ENCODE data around the gene LRRC3B.
"Not testable (repeated sequence)": the region's sequence is repeated elsewhere in the genome, so short reads cannot be mapped to it uniquely, and the experiment has no call there.

LRRC3B gene

DNA sequence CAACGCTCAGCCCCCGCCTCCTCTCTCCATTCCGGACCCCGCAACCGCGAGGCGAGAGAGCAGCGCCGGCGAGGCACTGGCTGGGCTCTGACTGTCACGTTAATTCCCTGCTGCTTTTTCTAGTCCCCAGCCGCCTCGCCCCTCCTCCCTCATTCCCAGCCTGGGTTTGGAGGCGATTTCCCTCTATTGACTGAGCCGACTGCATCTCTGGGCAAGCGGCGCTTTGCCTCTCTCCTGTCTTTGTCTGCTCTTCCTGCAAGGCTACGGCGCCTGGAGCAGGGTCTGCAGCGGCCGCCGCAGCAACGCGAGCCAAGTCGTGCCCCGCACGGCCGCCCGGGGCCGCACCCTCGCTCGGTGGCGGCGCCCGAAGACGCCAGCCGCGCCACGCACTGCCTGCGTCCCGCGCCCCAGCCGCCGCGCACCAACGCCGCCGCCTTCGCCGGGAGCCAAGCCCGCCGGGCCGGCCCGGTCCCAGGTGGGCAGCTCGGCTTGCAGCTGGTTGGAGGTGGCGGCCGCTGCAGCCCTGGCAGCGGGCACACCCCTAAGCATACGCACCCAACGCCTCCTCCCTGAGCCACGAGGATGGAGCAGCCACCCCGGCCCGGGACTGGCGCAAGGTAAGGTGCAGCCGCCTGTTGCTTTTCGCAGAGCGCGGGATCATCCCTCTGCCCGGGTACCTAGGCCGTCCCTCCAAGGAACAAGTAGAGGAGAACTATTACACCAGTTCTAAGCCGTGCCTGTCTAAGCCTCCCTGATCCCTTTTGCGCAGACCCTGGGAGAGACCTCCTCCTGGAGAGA, at the start of gene LRRC3B:
LRRC3B (plus strand) TSS at position 152 of the 798 bp plus-strand sequence. CDS start 86,901 bp downstream, outside the sequence.
- peak; percentile 69 for DNase-seq

DNA sequence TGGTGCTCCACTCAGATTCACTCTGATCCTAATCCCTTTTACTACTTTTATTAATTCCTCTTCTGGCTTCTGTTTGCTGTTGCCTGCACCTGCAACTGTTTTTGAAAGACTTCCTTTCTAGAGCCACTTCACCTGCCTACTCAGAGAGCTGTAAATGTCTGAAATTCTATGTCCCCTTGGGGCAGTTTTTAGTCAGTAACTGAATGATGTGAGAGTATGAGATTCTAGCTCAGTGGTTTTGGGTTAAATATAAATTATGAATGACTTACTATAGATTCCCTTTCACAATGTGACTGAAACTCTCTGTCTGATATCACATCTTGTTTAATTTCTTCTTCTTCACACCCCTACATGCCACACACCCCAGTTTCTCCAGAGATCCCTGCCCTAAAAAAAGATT, 47.8 kb upstream of the LRRC3B start:
- DNase-seq: no peak

DNA sequence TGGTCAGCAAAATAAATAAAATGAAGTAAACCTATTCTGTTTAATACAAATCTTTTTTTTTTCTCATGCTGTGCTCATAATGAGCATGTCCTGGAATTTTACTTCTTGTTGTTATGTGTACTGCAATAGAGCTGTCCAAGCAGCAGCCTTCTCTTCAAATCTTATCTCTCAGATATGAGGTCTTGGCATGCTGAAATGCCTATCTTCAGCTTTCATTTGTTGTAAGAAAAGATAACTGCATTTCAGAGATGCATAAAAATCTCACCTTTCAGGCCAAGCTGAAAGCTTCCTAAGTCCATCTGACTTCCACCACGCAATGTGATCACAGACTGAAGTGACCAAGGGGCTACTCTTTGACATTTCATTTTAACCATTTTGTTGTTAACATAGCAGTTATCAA, 43.5 kb upstream of the LRRC3B start:
- DNase-seq: no peak

GRCh38 chr3:26587571-26587970, 35.0 kb upstream of the LRRC3B start:
- DNase-seq: no peak

DNA sequence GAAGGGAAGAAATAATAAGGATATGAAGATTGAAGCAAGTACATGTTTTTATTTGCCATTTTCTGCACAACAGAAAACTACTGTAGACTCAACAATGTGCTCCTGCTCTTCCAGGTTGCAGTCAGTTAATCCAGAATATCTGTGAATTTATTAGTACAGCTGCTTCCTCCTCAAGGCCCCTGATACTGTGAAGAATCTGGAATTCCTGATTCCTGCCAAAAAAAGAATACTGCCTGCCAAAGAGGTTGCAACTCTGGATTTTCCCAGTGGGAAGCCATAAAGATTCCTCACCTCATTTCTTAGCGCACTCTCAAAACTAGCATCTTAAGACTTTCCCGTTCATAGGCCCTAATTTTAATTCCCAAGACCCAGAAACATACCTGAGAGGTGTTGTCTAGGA, 33.6 kb upstream of the LRRC3B start:
- no peak for DNase-seq

- no peak for DNase-seq
Measured at GRCh38 chr3:26589678-26590077, 32.9 kb upstream of the LRRC3B start.

DNA sequence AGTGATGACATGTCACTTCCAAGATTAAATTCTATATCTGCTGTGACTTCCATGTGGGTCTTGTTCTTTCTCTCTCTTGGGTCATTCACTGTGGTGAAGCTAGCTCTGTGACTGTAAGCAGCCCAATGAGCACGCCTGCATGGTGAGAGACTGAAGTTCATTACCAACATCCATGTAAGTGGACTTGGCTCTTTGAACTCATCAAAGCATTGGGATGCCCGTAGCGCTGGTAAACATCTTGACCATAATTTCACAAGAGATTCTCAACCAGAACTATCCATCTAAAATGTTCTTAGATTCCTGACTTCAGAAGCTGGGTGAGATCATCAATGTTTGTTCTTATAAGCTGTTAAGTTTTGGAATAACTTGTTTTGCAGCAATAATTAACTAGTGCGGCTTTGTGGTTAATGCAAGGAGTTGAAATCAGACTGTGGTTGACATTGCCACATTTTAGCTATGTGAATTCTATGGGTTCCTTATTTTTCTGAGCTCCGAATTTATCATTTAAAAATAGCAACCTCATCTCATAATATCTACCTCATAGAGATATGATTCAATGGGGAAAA, 31.6 kb upstream of the LRRC3B start:
- no peak for DNase-seq

DNA sequence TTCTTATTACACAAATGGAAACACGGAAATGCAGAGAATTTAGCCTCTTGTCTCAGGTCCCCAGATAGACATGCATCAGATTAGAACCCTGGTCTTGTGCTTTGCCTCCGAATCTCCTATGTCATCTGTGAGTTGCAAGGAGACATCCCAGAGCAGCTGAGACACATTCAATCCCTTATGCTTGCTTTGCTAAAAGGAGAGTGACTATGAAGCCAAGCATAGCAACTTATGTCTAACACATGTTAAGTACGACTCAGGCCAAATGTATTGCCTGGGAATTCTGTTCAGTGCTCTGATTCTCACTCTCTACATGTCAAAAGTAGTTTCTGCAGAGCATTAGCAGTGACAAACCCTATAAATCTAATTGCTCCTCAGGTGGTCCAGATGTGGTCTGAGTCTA, 30.6 kb upstream of the LRRC3B start:
- peak; percentile 48 for DNase-seq

GRCh38 chr3:26592451-26592850, 30.1 kb upstream of the LRRC3B start:
- DNase-seq: no peak

- DNase-seq: no peak
Measured at GRCh38 chr3:26596335-26596734, 26.2 kb upstream of the LRRC3B start.

- DNase-seq: not testable (repeated sequence)
Measured at GRCh38 chr3:26603311-26603710, 19.3 kb upstream of the LRRC3B start.

GRCh38 chr3:26603771-26604170, 18.8 kb upstream of the LRRC3B start:
- DNase-seq: not testable (repeated sequence)

GRCh38 chr3:26614006-26614685, 8.4 kb upstream of the LRRC3B start:
- DNase-seq: peak; percentile 29

DNA sequence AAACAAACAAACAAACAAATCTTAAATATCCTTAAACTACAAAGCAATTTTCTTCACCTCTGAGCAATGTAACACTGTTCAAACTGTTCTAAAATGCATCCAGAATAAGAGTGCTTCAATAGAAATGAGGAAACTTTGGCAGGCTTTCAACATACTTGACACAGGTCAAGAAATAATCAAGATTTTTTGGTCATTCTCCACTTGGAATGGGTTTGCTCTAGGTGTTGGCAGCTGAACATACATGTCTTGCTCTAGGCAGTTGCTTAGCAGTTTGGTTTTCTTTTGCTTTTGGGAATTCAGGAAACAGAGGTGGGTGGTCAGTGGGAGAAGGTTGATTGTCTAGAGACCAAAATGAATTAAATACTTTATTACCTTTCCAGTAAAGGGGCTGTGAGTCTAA, 1.4 kb upstream of the LRRC3B start:
- no peak for DNase-seq

GRCh38 chr3:26621906-26622620, 509 bp upstream of the LRRC3B start:
- peak; percentile 35 for DNase-seq

GRCh38 chr3:26623419-26624208, 1.0 kb downstream of the LRRC3B start:
- DNase-seq: peak; percentile 31

DNA sequence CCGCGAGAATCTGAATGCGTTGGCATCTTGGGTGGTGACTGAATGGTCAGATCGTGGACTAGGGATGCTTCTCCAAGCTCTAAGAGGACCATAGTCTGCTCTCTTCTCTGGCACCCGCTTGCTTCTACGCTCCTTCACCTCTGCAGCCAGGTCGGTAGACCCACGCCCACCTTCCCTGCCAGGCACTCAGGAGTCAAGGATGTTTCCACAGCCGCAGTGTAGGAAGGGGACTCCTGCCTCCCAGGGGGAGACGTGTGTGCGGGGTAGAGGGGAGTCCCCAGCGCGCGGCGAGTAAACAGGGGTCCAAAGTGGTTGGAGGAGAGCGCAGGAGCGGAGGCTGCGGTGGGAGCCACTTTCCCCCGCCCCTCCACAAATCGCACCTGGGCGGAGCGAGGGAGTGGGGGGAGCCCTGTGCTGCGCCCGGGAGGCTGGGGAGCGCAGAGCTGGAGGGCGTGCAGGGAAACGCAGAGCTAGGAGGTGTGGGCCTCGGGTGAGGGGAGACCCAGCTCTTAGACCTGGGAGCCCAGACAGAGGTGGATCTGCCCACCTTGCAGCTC, 1.7 kb downstream of the LRRC3B start:
- no peak for DNase-seq

DNA sequence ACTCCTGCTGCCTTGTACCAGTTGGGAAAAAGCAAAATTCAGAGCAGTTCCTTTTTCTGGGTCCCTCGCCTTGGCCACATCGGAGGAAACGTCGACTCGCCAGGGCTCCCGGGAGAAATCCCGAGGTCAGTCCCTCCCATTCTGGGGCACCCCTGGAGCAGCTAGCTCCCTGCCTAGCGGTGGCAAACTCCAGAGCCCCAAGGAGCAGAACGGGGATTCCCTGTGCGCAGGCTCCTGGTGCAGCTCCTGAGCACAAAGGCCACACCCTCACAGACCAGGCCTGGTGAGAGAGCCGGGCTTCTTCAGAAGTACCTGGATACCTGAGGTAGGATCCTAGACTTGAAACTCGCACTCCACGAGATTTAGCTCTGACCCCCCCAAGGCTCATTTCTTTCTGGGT, 2.6 kb downstream of the LRRC3B start:
- DNase-seq: no peak

DNA sequence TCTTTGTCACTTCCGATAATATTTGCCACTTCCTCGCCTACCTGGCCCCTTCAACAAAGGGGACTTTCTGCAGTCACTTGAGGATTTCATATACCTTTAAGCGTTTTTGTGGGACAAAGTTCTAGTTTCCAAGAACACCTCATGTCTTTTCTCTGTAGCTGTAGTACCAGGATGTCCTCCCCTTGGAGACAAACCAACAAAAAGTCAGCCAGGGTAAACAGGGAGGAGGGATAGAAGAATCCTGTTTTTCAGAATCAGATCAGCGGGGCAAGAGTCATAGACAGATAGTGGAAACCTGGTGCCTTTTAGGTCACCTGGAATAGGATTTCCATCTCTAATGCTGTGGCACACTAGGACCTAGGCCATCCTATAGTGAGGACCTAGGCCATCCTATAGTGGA, 4.5 kb downstream of the LRRC3B start:
- no peak for DNase-seq

GRCh38 chr3:26628915-26629314, 6.3 kb downstream of the LRRC3B start:
- DNase-seq: no peak

GRCh38 chr3:26630669-26631389, 8.3 kb downstream of the LRRC3B start:
- no peak for DNase-seq

GRCh38 chr3:26631390-26631738, 8.8 kb downstream of the LRRC3B start:
- no peak for DNase-seq
